Kidney (tissue), 14 donors: ENCODE data around the gene KCNJ8. TPM values are rescaled to one million over a fixed set of nuclear protein-coding genes. Genes with fewer than 3 reads are reported as not detected.

Source experiments
- DNase-seq, 5 donors: peaks; one replicate each; pipeline ENCODE4 v3.0.0-alpha.2; 2013 to 2020
- FAIRE-seq: peaks from 2 replicates; lab custom pipeline; 2012; peaks lifted over from hg19 to GRCh38; lab: Jason Lieb, UNC
- H3K27ac ChIP-seq, 2 donors: one replicate each; pipeline ENCODE4 v1.7.0; 2013; ENCODE audit warnings: low read depth in 2 of 2, low read length in 2 of 2, inconsistent platforms in 1 of 2
- H3K27me3 ChIP-seq: one replicate; pipeline ENCODE4 v1.7.1; 2013; ENCODE audit warnings: low read length, inconsistent platforms; ENCODE audit not compliant: control insufficient read depth, insufficient read depth
- H3K36me3 ChIP-seq, 3 donors: one replicate each; pipeline versions ENCODE4 v1.7.0 to v1.7.1; 2013; ENCODE audit warnings: low read length in 3 of 3, control low read depth in 1 of 3, inconsistent platforms in 1 of 3; ENCODE audit not compliant: insufficient read depth in 3 of 3, control insufficient read depth in 2 of 3
- H3K4me1 ChIP-seq, 3 donors: one replicate each; pipeline versions ENCODE4 v1.7.0 to v1.7.1; 2013; ENCODE audit warnings: low read length in 3 of 3, inconsistent platforms in 1 of 3, low read depth in 1 of 3; ENCODE audit not compliant: control insufficient read depth in 2 of 3, insufficient read depth in 2 of 3
- H3K4me3 ChIP-seq, 3 donors: one replicate each; pipeline versions ENCODE4 v1.7.0 to v1.8.1; 2013; ENCODE audit warnings: low read length in 3 of 3, control low read depth in 1 of 3, inconsistent platforms in 1 of 3
- H3K9ac ChIP-seq, 3 donors: one replicate each; pipeline versions ENCODE4 v1.7.0 to v1.7.1; 2013; ENCODE audit warnings: low read length in 3 of 3, control low read depth in 1 of 3, inconsistent platforms in 1 of 3
- H3K9me3 ChIP-seq, 3 donors: one replicate each; pipeline versions ENCODE4 v1.7.0 to v1.7.1; 2013; ENCODE audit warnings: low read length in 3 of 3, control low read depth in 1 of 3, inconsistent platforms in 1 of 3; ENCODE audit not compliant: control insufficient read depth in 2 of 3, insufficient read depth in 1 of 3
- CTCF ChIP-seq: IDR thresholded peaks from 3 replicates; pipeline ENCODE4 v1.5.1; 2012; ENCODE audit warnings: mild to moderate bottlenecking, moderate library complexity, borderline replicate concordance; ENCODE audit not compliant: insufficient read depth; ENCODE audit errors: extremely low read depth
- intact Hi-C: fragments of 100-400 bp; cut with DNase I; formaldehyde crosslinking; loops from one replicate; pipeline ENCODE4 v1.11.1; 2022
- polyA plus RNA-seq: library from polyadenylated mRNA; stranded (reverse); fragments of 350-450 nt; fragmentation: Illumina TruSeq; extraction: RNeasy Lipid Tissue Mini Kit (QIAGEN cat#74804); gene quantifications from one replicate; pipeline ENCODE4 v1.2.3, GENCODE V29; 2014; ENCODE audit warnings: low read depth, low replicate concordance; ENCODE audit not compliant: insufficient read depth
- total RNA-seq: library from RNA; stranded (reverse); fragmentation: NEBNext Ultra II Directional; extraction: Animal tissue kit (Norgen Biotek cat#: 25700); gene quantifications from one replicate; pipeline ENCODE4 v1.2.1, GENCODE V29; 2021
- donor health status: control.
- donor health status: control.
- donor health status: control.
- donor health status: control.
- donor health status: control.
- donor health status: DM: yes; HTN: yes; CAD: no.
- donor health status: Normal renal cell carcinoma (clear cell type).

KCNJ8 gene
- total and polyA plus RNA-seq, 2 donors from 2014 or later = 5.6 to 13.1 TPM

- Histone ChIP-seq H3K9me3 (no peaks in the 10 kb centered on the region), H3K36me3 (no peaks in the 10 kb centered on the region), H3K4me3 (no peak overlapping the region), H3K27me3 (no peaks in the 10 kb centered on the region), H3K4me1 (peaks cover 0 to 13% (median 0%) of the 10 kb centered on the region in 3 donors), H3K27ac (no peak overlapping the region), H3K9ac (no peak overlapping the region)
- TF ChIP-seq CTCF = no peak
- no peak for FAIRE-seq
- intact Hi-C loops = no loop called here
- DNase-seq = no peak
Measured at GRCh38 chr12:21764950-21765349, 9.6 kb downstream of the KCNJ8 start.

GRCh38 chr12:21764065-21764464 is 10.4 kb downstream of the KCNJ8 start:
- FAIRE-seq (no peak), DNase-seq (no peak)
- H3K27ac ChIP-seq = no peak overlapping the region
- intact Hi-C loops = no loop called here
- peaks cover 0 to 13% (median 0%) of the 10 kb centered on the region in 3 donors for H3K4me1 ChIP-seq
- no peak for TF ChIP-seq CTCF
- H3K27me3 ChIP-seq = no peaks in the 10 kb centered on the region
- no peaks in the 10 kb centered on the region for H3K9me3 ChIP-seq
- H3K36me3 ChIP-seq = no peaks in the 10 kb centered on the region
- no peak overlapping the region for H3K9ac ChIP-seq
- H3K4me3 ChIP-seq = no peak overlapping the region

DNA sequence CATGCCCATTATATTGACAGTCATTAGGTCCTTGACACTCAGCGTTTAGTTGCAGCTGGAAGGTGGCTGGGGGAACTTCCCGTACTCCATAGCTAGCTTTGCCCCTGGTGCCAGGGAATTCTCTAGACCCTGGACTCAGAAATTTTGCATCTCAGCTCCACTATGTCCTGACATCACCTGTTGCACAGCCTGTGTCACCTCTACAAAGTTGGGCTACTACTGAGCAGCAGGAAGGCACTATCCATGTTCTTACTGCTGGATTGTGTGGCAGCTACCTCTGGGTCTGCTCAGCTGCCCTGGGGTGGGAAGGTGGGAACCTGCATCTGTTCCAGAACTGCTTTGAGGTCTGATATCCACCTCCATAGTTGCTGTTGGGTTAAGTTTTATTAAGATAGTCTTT is 11.0 kb downstream of the KCNJ8 start:
- H3K4me1 ChIP-seq = peaks cover 0 to 13% (median 0%) of the 10 kb centered on the region in 3 donors
- FAIRE-seq (no peak), DNase-seq (no peak)
- H3K9me3 ChIP-seq = no peaks in the 10 kb centered on the region
- intact Hi-C loops = no loop called here
- no peak overlapping the region for H3K4me3 ChIP-seq
- no peak for TF ChIP-seq CTCF
- H3K27ac ChIP-seq = no peak overlapping the region
- H3K36me3 ChIP-seq = no peaks in the 10 kb centered on the region
- no peak overlapping the region for H3K9ac ChIP-seq
- H3K27me3 ChIP-seq = no peaks in the 10 kb centered on the region

- no peaks in the 10 kb centered on the region for H3K36me3 ChIP-seq
- no peaks in the 10 kb centered on the region for H3K9me3 ChIP-seq
- H3K9ac ChIP-seq = no peak overlapping the region
- no peak for FAIRE-seq
- no peak overlapping the region for H3K4me3 ChIP-seq
- H3K4me1 ChIP-seq = peaks cover 0 to 13% (median 0%) of the 10 kb centered on the region in 3 donors
- DNase-seq = no peak
- intact Hi-C loops = no loop called here
- no peak overlapping the region for H3K27ac ChIP-seq
- H3K27me3 ChIP-seq = no peaks in the 10 kb centered on the region
- TF ChIP-seq CTCF = no peak
Measured at GRCh38 chr12:21759737-21760136, 14.8 kb downstream of the KCNJ8 start.
